H1 (cell line): Measurements from ENCODE around the gene SYNGR3. TPM values are rescaled to one million over a fixed set of nuclear protein-coding genes. Genes with fewer than 3 reads are reported as not detected.

Experiments
- CBX8 ChIP-seq: fragments of 300-800, 300-1000 bp; sonication (generic); IDR thresholded peaks from 2 replicates; pipeline ENCODE4 v1.7.1; 2016; ENCODE audit warnings: low read depth, low read length, borderline replicate concordance
- EP300 ChIP-seq, 2 experiments: IDR thresholded peaks; 1 replicate in 1 of 2; 2 replicates in 1 of 2; pipeline ENCODE4 v1.6.1; 2011 to 2012; ENCODE audit warnings: low read depth in 2 of 2, low read length in 2 of 2, mild to moderate bottlenecking in 2 of 2, borderline replicate concordance in 1 of 2, inconsistent platforms in 1 of 2, moderate library complexity in 1 of 2
- RAD21 ChIP-seq, 2 experiments: IDR thresholded peaks in 1 of 2; conservative IDR thresholded peaks in 1 of 2; 2 replicates each; pipeline ENCODE4 v1.6.1; 2011; ENCODE audit warnings: low read depth in 2 of 2, low read length in 2 of 2, improper control_type of control experiment in 1 of 2, inconsistent platforms in 1 of 2, mild to moderate bottlenecking in 1 of 2, moderate library complexity in 1 of 2
- RXRA ChIP-seq: IDR thresholded peaks from 2 replicates; pipeline ENCODE4 v1.6.1; 2011; ENCODE audit warnings: low read depth, mild to moderate bottlenecking, low read length, moderate library complexity; ENCODE audit not compliant: insufficient read depth
- TBP ChIP-seq: IDR thresholded peaks from 2 replicates; pipeline ENCODE4 v1.6.1; 2011; ENCODE audit warnings: low read depth, low read length, improper control_type of control experiment
- polyA plus RNA-seq, 7 experiments: library from polyadenylated mRNA; depleted of rRNA in 3 of 7; stranded (reverse) in 5 of 7; unstranded in 2 of 7; fragments of >200 nt in 5 of 7; fragments of 200-250 nt in 2 of 7; gene quantifications; 1 replicate in 5 of 7; 2 replicates in 1 of 7; 4 replicates in 1 of 7; pipeline versions ENCODE4 v1.2.1 to v1.2.3, GENCODE V29; 2011 to 2013; ENCODE audit warnings: missing spikeins in 2 of 7, mixed read lengths in 2 of 7
- total RNA-seq: library from RNA; stranded (reverse); fragmentation: NEBNext Ultra II Directional; extraction: Animal tissue kit (Norgen Biotek cat#: 25700); gene quantifications from 2 replicates; pipeline ENCODE4 v1.2.1, GENCODE V29; 2021

The SYNGR3 gene
- total and polyA plus RNA-seq, 2 of the 8 experiments (the other 6 are each of a cell fraction or from before 2014, with no cell fraction given): 36.2 to 49.9 TPM

DNA sequence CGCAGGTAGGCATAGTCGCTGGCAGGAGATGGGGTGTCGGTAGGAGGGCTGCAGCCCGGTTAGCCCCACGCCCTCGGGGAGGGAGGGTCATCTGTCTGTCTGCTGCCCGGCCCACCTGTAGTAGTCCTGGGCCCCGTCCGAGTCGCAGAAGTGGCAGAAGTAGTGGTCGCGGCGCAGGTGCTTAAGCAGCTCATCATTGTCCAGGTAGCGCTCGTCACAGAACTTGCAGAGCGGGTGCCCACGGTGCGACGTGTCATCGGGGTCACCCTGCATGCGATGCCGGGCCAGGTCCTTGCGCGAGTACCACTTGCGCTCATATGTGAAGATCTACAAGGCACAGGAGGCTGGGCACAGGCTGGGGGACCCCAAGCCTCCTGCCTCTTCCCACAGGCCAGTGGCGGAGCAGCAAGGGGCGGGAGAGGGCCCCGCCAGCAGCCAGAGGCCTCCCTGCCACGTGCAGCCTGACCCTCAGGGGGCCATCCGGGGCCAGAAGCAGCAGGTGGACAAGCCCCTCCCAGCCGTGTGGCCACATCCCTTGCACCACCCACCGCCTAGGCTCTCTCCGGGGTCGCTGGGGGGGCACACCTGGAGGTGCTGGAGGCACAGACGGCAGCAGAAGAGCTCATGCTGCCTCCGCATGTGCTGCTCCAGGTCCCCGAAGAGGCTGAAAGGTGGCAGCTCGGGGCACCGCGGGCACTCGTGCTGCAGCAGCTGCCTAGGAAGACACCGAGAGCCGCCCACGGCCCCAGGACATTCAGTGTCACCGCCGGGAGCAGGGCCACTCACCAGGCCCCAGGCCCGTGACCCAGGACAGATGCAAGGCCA, 12.8 kb downstream of the SYNGR3 start (continued):
- no peak for TF ChIP-seq RXRA
- no peak for TF ChIP-seq RAD21 (IDR thresholded peaks at IDR 0.05 in 1 of 2, conservative IDR thresholded peaks at IDR 0.05 in 1 of 2; ENCODE audit: low read depth in 2 of 2, low read length in 2 of 2)
- no peak for TF ChIP-seq CBX8
- no peak for TF ChIP-seq EP300 (IDR thresholded peaks at IDR 0.05; ENCODE audit: borderline replicate concordance in 1 of 2, low read depth in 2 of 2, low read length in 2 of 2)
- no peak for TF ChIP-seq TBP
